HL-60/S4 treated with phorbol 12-myristate 13-acetate at 8.2 ng/mL for 4 days and 3 days (cell line): Measurements from ENCODE around the gene ROBO3.

Experiments used
- in situ Hi-C: fragments of 300-500 bp; cut with MboI; formaldehyde crosslinking; loops from 2 replicates; pipeline ENCODE4 v1.15.0; 2022; ENCODE audit warnings: low sequenced_read_pairs

ROBO3 gene

GRCh38 chr11:124874571-124875255 is 9.5 kb downstream of the ROBO3 start:
- in situ Hi-C loops = no loop called here

- in situ Hi-C loops = no loop called here
Measured at GRCh38 chr11:124875401-124875800, 10.2 kb downstream of the ROBO3 start.

- in situ Hi-C loops = no loop called here
Measured at GRCh38 chr11:124875943-124876817, 10.9 kb downstream of the ROBO3 start.

- in situ Hi-C loops = no loop called here
Measured at GRCh38 chr11:124876818-124877630, 11.8 kb downstream of the ROBO3 start.

- in situ Hi-C loops = no loop called here
Measured at GRCh38 chr11:124877631-124877909, 12.3 kb downstream of the ROBO3 start.

- in situ Hi-C loops = no loop called here
Measured at GRCh38 chr11:124877910-124878758, 12.9 kb downstream of the ROBO3 start.

GRCh38 chr11:124878759-124879492 is 13.7 kb downstream of the ROBO3 start:
- in situ Hi-C loops = no loop called here

GRCh38 chr11:124879493-124880289 is 14.5 kb downstream of the ROBO3 start:
- in situ Hi-C loops = no loop called here

GRCh38 chr11:124880290-124880611 is 15.0 kb downstream of the ROBO3 start:
- in situ Hi-C loops = no loop called here

- in situ Hi-C loops = no loop called here
Measured at GRCh38 chr11:124880958-124881357, 15.7 kb downstream of the ROBO3 start.

GRCh38 chr11:124882339-124883071 is 17.3 kb downstream of the ROBO3 start:
- in situ Hi-C loops = no loop called here

- in situ Hi-C loops = no loop called here
Measured at GRCh38 chr11:124884340-124884739, 19.1 kb downstream of the ROBO3 start.

GRCh38 chr11:124884869-124885479 is 19.7 kb downstream of the ROBO3 start:
- in situ Hi-C loops = no loop called here

GRCh38 chr11:124886476-124886875 is 21.2 kb downstream of the ROBO3 start:
- in situ Hi-C loops = no loop called here

- in situ Hi-C loops = no loop called here
Measured at GRCh38 chr11:124886978-124887666, 21.9 kb downstream of the ROBO3 start.

GRCh38 chr11:124887667-124888013 is 22.4 kb downstream of the ROBO3 start:
- in situ Hi-C loops = no loop called here

GRCh38 chr11:124889191-124890091 is 24.2 kb downstream of the ROBO3 start:
- in situ Hi-C loops = no loop called here
